ENCODE data around the gene CCDC195.

DNA sequence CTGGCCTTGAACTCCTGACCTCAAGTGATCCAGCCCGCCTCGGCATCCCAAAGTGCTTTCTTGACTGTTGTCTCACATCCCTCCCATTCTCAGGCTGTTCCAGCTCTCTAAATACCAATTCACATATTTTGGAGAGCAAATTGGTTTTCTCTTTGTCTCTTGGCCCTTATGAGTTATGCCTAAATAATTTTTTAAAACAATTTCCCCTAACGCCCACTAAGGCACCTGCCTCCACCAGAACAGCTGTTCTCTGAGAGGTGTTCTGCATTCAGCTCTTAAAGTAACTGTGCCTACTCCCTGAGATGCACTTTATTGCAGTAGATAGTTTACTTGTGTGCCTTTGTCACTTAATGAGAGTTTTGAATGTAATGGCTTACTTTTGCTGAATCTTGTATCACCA lies 6.9 kb downstream of the CCDC195 start:
- TF ChIP-seq, protein P1, sequence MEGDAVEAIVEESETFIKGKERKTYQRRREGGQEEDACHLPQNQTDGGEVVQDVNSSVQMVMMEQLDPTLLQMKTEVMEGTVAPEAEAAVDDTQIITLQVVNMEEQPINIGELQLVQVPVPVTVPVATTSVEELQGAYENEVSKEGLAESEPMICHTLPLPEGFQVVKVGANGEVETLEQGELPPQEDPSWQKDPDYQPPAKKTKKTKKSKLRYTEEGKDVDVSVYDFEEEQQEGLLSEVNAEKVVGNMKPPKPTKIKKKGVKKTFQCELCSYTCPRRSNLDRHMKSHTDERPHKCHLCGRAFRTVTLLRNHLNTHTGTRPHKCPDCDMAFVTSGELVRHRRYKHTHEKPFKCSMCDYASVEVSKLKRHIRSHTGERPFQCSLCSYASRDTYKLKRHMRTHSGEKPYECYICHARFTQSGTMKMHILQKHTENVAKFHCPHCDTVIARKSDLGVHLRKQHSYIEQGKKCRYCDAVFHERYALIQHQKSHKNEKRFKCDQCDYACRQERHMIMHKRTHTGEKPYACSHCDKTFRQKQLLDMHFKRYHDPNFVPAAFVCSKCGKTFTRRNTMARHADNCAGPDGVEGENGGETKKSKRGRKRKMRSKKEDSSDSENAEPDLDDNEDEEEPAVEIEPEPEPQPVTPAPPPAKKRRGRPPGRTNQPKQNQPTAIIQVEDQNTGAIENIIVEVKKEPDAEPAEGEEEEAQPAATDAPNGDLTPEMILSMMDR (IDR thresholded peaks at IDR 0.05) = no peak
- no peak for TF ChIP-seq EZH2 (IDR thresholded peaks at IDR 0.05; ENCODE audit: borderline replicate concordance, insufficient read depth, low read depth, low read length, poor library complexity, severe bottlenecking)
